Ureter (tissue), 1 donor: Measurements from ENCODE around the gene PHF20. TPM values are rescaled to one million over a fixed set of nuclear protein-coding genes. Genes with fewer than 3 reads are reported as not detected.
"Not testable (repeated sequence)": the region's sequence is repeated elsewhere in the genome, so short reads cannot be mapped to it uniquely, and the experiment has no call there.

Experiments
- DNase-seq: peaks from one replicate; pipeline ENCODE4 v3.0.0-alpha.2; 2020; ENCODE audit warnings: low spot score
- total RNA-seq: library from RNA; stranded (reverse); gene quantifications from one replicate; pipeline ENCODE4 v1.2.4, GENCODE V29; 2023
- donor health status: DM: yes; HTN: yes; CAD: no.

PHF20 gene
- total RNA-seq, 1 donor from 2014 or later = 61.6 TPM

GRCh38 chr20:35885212-35885611, 113.4 kb downstream of the PHF20 start:
- DNase-seq = no peak

- no peak for DNase-seq
Measured at GRCh38 chr20:35886537-35886936, 114.7 kb downstream of the PHF20 start.

- no peak for DNase-seq
Measured at GRCh38 chr20:35887393-35888064, 115.7 kb downstream of the PHF20 start.

GRCh38 chr20:35888657-35889056, 116.8 kb downstream of the PHF20 start:
- no peak for DNase-seq

- DNase-seq = no peak
Measured at GRCh38 chr20:35891375-35891774, 119.6 kb downstream of the PHF20 start.

- DNase-seq = no peak
Measured at GRCh38 chr20:35892871-35893270, 121.1 kb downstream of the PHF20 start.

GRCh38 chr20:35893942-35894341, 122.1 kb downstream of the PHF20 start:
- no peak for DNase-seq

GRCh38 chr20:35895516-35895915, 123.7 kb downstream of the PHF20 start:
- DNase-seq = not testable (repeated sequence)

- no peak for DNase-seq
Measured at GRCh38 chr20:35899064-35899463, 127.2 kb downstream of the PHF20 start.

GRCh38 chr20:35901230-35901629, 129.4 kb downstream of the PHF20 start:
- DNase-seq = not testable (repeated sequence)

- DNase-seq = no peak
Measured at GRCh38 chr20:35901678-35902544, 130.1 kb downstream of the PHF20 start.

GRCh38 chr20:35902545-35902941, 130.7 kb downstream of the PHF20 start:
- DNase-seq = no peak

GRCh38 chr20:35903843-35904242, 132.0 kb downstream of the PHF20 start:
- no peak for DNase-seq

- no peak for DNase-seq
Measured at GRCh38 chr20:35904982-35905663, 133.3 kb downstream of the PHF20 start.

GRCh38 chr20:35907017-35907701, 135.3 kb downstream of the PHF20 start:
- no peak for DNase-seq

GRCh38 chr20:35908007-35908406, 136.2 kb downstream of the PHF20 start:
- DNase-seq = no peak

GRCh38 chr20:35909176-35909575, 137.4 kb downstream of the PHF20 start:
- no peak for DNase-seq

GRCh38 chr20:35909796-35910195, 138.0 kb downstream of the PHF20 start:
- DNase-seq = no peak

GRCh38 chr20:35910254-35910653, 138.4 kb downstream of the PHF20 start:
- DNase-seq = no peak

- no peak for DNase-seq
Measured at GRCh38 chr20:35912881-35913280, 141.1 kb downstream of the PHF20 start.

- no peak for DNase-seq
Measured at GRCh38 chr20:35917077-35917476, 145.3 kb downstream of the PHF20 start.

- DNase-seq = no peak
Measured at GRCh38 chr20:35918021-35918420, 146.2 kb downstream of the PHF20 start.
